Naive B cell (primary cell): Measurements from ENCODE around the gene THOC7. TPM values are rescaled to one million over a fixed set of nuclear protein-coding genes. Genes with fewer than 3 reads are reported as not detected.

Experiments used
- ATAC-seq, 2 donors: fragments of 150-1000 bp; cut with Tn5 transposase; 2 replicates each; pipeline ENCODE4 v1.10.0; 2021; ENCODE audit warnings: low read depth in 2 of 2, mild to moderate bottlenecking in 2 of 2, moderate library complexity in 2 of 2
- DNase-seq: peaks from one replicate; pipeline ENCODE4 v3.0.0; 2022
- H3K27ac Mint-ChIP-seq, 6 donors: one replicate each; pipeline ENCODE4 v1.8.0; 2020 to 2022; ENCODE audit warnings: mild to moderate bottlenecking in 6 of 6, mixed read lengths in 6 of 6, moderate library complexity in 5 of 6, inconsistent platforms in 2 of 6
- H3K27me3 Mint-ChIP-seq, 3 donors: one replicate each; pipeline ENCODE4 v1.8.0; 2021 to 2022; ENCODE audit warnings: mixed read lengths in 3 of 3, mild to moderate bottlenecking in 1 of 3
- H3K36me3 Mint-ChIP-seq, 2 donors: one replicate each; pipeline ENCODE4 v1.8.0; 2020 to 2022; ENCODE audit warnings: mixed read lengths in 2 of 2, inconsistent platforms in 1 of 2, mild to moderate bottlenecking in 1 of 2
- H3K4me1 Mint-ChIP-seq, 3 donors: one replicate each; pipeline ENCODE4 v1.8.0; 2020 to 2022; ENCODE audit warnings: mixed read lengths in 3 of 3, inconsistent platforms in 1 of 3, mild to moderate bottlenecking in 1 of 3, moderate library complexity in 1 of 3
- H3K4me3 Mint-ChIP-seq, 8 donors: one replicate each; pipeline ENCODE4 v1.8.0; 2020 to 2022; ENCODE audit warnings: mild to moderate bottlenecking in 8 of 8, mixed read lengths in 8 of 8, moderate library complexity in 8 of 8, inconsistent platforms in 2 of 8
- H3K9me3 Mint-ChIP-seq, 7 donors: one replicate each; pipeline ENCODE4 v1.8.0; 2020 to 2022; ENCODE audit warnings: mixed read lengths in 7 of 7, mild to moderate bottlenecking in 5 of 7, inconsistent platforms in 2 of 7, moderate library complexity in 1 of 7
- polyA plus RNA-seq, 6 donors: library from polyadenylated mRNA; unstranded; fragments of 300-500 nt; fragmentation: Illumina TruSeq; gene quantifications; one replicate each; pipeline ENCODE4 v1.2.3, GENCODE V29; 2021; ENCODE audit warnings: low read depth in 6 of 6

The THOC7 gene
- polyA plus RNA-seq, 6 donors from 2014 or later, result 62.0 to 113 (median 75.0) TPM

GRCh38 chr3:63849175-63849574, 14.4 kb downstream of the THOC7 start:
- no peaks in the 10 kb centered on the region for H3K9me3 Mint-ChIP-seq
- DNase-seq, result no peak
- H3K36me3 Mint-ChIP-seq, result no peaks in the 10 kb centered on the region
- ATAC-seq, result no peak
- peaks cover 0 to 11% (median 5%) of the 10 kb centered on the region in 3 donors for H3K4me1 Mint-ChIP-seq
- no peak overlapping the region for H3K4me3 Mint-ChIP-seq
- peak overlapping the region in 2 of 6 donors; percentile 44 to 56 for H3K27ac Mint-ChIP-seq
- H3K27me3 Mint-ChIP-seq, result no peaks in the 10 kb centered on the region

- Mint-ChIP-seq H3K4me1 (peaks cover 0 to 15% (median 9%) of the 10 kb centered on the region in 3 donors), H3K36me3 (no peaks in the 10 kb centered on the region), H3K27ac (peak overlapping the region in 1 of 6 donors; percentile 40), H3K27me3 (no peaks in the 10 kb centered on the region), H3K4me3 (no peak overlapping the region), H3K9me3 (no peaks in the 10 kb centered on the region)
- DNase-seq (no peak), ATAC-seq (no peak)
Measured at GRCh38 chr3:63847718-63848450, 15.7 kb downstream of the THOC7 start.

- H3K36me3 Mint-ChIP-seq, result peaks cover 0 to 4% of the 10 kb centered on the region in 2 donors
- no peak overlapping the region for H3K4me3 Mint-ChIP-seq
- DNase-seq, result no peak
- peaks cover 0 to 7% (median 5%) of the 10 kb centered on the region in 3 donors for H3K4me1 Mint-ChIP-seq
- H3K27ac Mint-ChIP-seq, result no peak overlapping the region
- no peaks in the 10 kb centered on the region for H3K27me3 Mint-ChIP-seq
- no peak for ATAC-seq
- H3K9me3 Mint-ChIP-seq, result peaks cover 0 to 8% (median 4%) of the 10 kb centered on the region in 7 donors
Measured at GRCh38 chr3:63845215-63845614, 18.4 kb downstream of the THOC7 start.

GRCh38 chr3:63842127-63842526, 21.5 kb downstream of the THOC7 start:
- H3K27me3 Mint-ChIP-seq, result no peaks in the 10 kb centered on the region
- peaks cover 0 to 4% of the 10 kb centered on the region in 2 donors for H3K36me3 Mint-ChIP-seq
- no peak overlapping the region for H3K27ac Mint-ChIP-seq
- H3K4me1 Mint-ChIP-seq, result peaks cover 0 to 7% (median 5%) of the 10 kb centered on the region in 3 donors
- no peak overlapping the region for H3K4me3 Mint-ChIP-seq
- H3K9me3 Mint-ChIP-seq, result peaks cover 0 to 8% (median 4%) of the 10 kb centered on the region in 7 donors
- DNase-seq (no peak), ATAC-seq (no peak)

GRCh38 chr3:63841704-63842103, 21.9 kb downstream of the THOC7 start:
- DNase-seq (no peak), ATAC-seq (no peak)
- Mint-ChIP-seq H3K27me3 (no peaks in the 10 kb centered on the region), H3K27ac (no peak overlapping the region), H3K36me3 (peaks cover 0 to 4% of the 10 kb centered on the region in 2 donors), H3K4me3 (no peak overlapping the region), H3K4me1 (peaks cover 0 to 7% (median 5%) of the 10 kb centered on the region in 3 donors), H3K9me3 (peaks cover 0 to 8% (median 4%) of the 10 kb centered on the region in 7 donors)

- DNase-seq, result no peak
- no peaks in the 10 kb centered on the region for H3K4me1 Mint-ChIP-seq
- H3K27ac Mint-ChIP-seq, result peak overlapping the region in 1 of 6 donors; percentile 52
- H3K27me3 Mint-ChIP-seq, result no peaks in the 10 kb centered on the region
- no peaks in the 10 kb centered on the region for H3K9me3 Mint-ChIP-seq
- H3K36me3 Mint-ChIP-seq, result peaks cover 0 to 25% of the 10 kb centered on the region in 2 donors
- ATAC-seq, result no peak
- no peak overlapping the region for H3K4me3 Mint-ChIP-seq
Measured at GRCh38 chr3:63832395-63832794, 31.2 kb downstream of the THOC7 start.

GRCh38 chr3:63830526-63830925, 33.1 kb downstream of the THOC7 start:
- peak overlapping the region in 1 of 6 donors; percentile 73 for H3K27ac Mint-ChIP-seq
- H3K36me3 Mint-ChIP-seq, result peaks cover 0 to 25% of the 10 kb centered on the region in 2 donors

GRCh38 chr3:63824309-63824708, 39.3 kb downstream of the THOC7 start:
- no peak for ATAC-seq
- no peaks in the 10 kb centered on the region for H3K9me3 Mint-ChIP-seq

More at GRCh38 chr3:63830526-63830925, 33.1 kb downstream of the THOC7 start:
- H3K9me3 Mint-ChIP-seq, result no peaks in the 10 kb centered on the region
- peaks cover 0 to 4% (median 0%) of the 10 kb centered on the region in 3 donors for H3K4me1 Mint-ChIP-seq
- no peak overlapping the region for H3K4me3 Mint-ChIP-seq
- H3K27me3 Mint-ChIP-seq, result no peaks in the 10 kb centered on the region
- ATAC-seq (no peak), DNase-seq (no peak)

GRCh38 chr3:63819151-63819398, 44.5 kb downstream of the THOC7 start, which contains the start of gene C3orf49:
TSS of gene C3orf49 (plus strand) at chr3:63819299. CDS start at chr3:63819472, 173 bp downstream.
- Mint-ChIP-seq H3K9me3 (no peaks in the 10 kb centered on the region), H3K27ac (peak within 1 kb of the TSS in 1 of 6 donors; percentile 0), H3K36me3 (peaks cover 0 to 7% of the 10 kb centered on the region in 2 donors), H3K4me3 (no peak within 1 kb of the TSS), H3K4me1 (peaks cover 0 to 4% (median 0%) of the 10 kb centered on the region in 3 donors), H3K27me3 (no peaks in the 10 kb centered on the region)
- no peak for DNase-seq
- ATAC-seq, result no peak

More at GRCh38 chr3:63824309-63824708, 39.3 kb downstream of the THOC7 start:
- Mint-ChIP-seq H3K27ac (peak overlapping the region in 1 of 6 donors; percentile 30), H3K27me3 (no peaks in the 10 kb centered on the region), H3K4me3 (no peak overlapping the region), H3K36me3 (no peaks in the 10 kb centered on the region), H3K4me1 (peaks cover 0 to 4% (median 0%) of the 10 kb centered on the region in 3 donors)
- DNase-seq, result no peak

GRCh38 chr3:63818282-63819150, 45.1 kb downstream of the THOC7 start:
- Mint-ChIP-seq H3K27me3 (no peaks in the 10 kb centered on the region), H3K4me1 (peaks cover 0 to 4% (median 0%) of the 10 kb centered on the region in 3 donors), H3K9me3 (no peaks in the 10 kb centered on the region), H3K36me3 (peaks cover 0 to 7% of the 10 kb centered on the region in 2 donors), H3K4me3 (no peak overlapping the region), H3K27ac (peak overlapping the region in 1 of 6 donors; percentile 0)
- DNase-seq (peak; percentile 35), ATAC-seq (peak in 1 of 2 donors; percentile 60)

GRCh38 chr3:63817225-63817624, 46.4 kb downstream of the THOC7 start:
- Mint-ChIP-seq H3K36me3 (peaks cover 0 to 7% of the 10 kb centered on the region in 2 donors), H3K4me1 (peaks cover 0 to 4% (median 0%) of the 10 kb centered on the region in 3 donors), H3K9me3 (no peaks in the 10 kb centered on the region), H3K27ac (peak overlapping the region in 3 of 6 donors; percentile 13 to 80 (median 18)), H3K27me3 (no peaks in the 10 kb centered on the region), H3K4me3 (no peak overlapping the region)
- DNase-seq, result no peak
- ATAC-seq, result no peak

GRCh38 chr3:63814237-63814636, 49.4 kb downstream of the THOC7 start:
- DNase-seq (no peak), ATAC-seq (no peak)
- Mint-ChIP-seq H3K4me3 (no peak overlapping the region), H3K9me3 (no peaks in the 10 kb centered on the region), H3K4me1 (peaks cover 0 to 4% (median 0%) of the 10 kb centered on the region in 3 donors), H3K27me3 (no peaks in the 10 kb centered on the region), H3K27ac (no peak overlapping the region), H3K36me3 (peaks cover 0 to 7% of the 10 kb centered on the region in 2 donors)

GRCh38 chr3:63809607-63810006, 54.0 kb downstream of the THOC7 start:
- no peak overlapping the region for H3K4me3 Mint-ChIP-seq
- H3K27me3 Mint-ChIP-seq, result no peaks in the 10 kb centered on the region
- H3K27ac Mint-ChIP-seq, result peak overlapping the region in 2 of 6 donors; percentile 3 to 75
- no peaks in the 10 kb centered on the region for H3K9me3 Mint-ChIP-seq
- no peaks in the 10 kb centered on the region for H3K36me3 Mint-ChIP-seq
- no peak for DNase-seq
- ATAC-seq, result no peak
- H3K4me1 Mint-ChIP-seq, result peaks cover 0 to 4% (median 0%) of the 10 kb centered on the region in 3 donors
